A549 (cell line): ENCODE measurements around the gene ASGR1. TPM values are rescaled to one million over a fixed set of nuclear protein-coding genes. Genes with fewer than 3 reads are reported as not detected.
A peak's percentile ranks its signal among the peaks of the same experiment; 100 is the strongest.

ENCODE experiments used
- ATAC-seq, 2 experiments: fragments of 200-7000 bp in 1 of 2; fragments of >200 bp in 1 of 2; cut with Nextera tagmentation in 1 of 2; cut with Tn5 transposase in 1 of 2; 3 replicates each; pipeline versions ENCODE4 v1.8.0 to v1.9.1; 2018 to 2020; ENCODE audit warnings: mild to moderate bottlenecking in 1 of 2, moderate library complexity in 1 of 2
- CTCF ChIA-PET: fragments of 300-600 bp; sonication (Branson Sonifier 250); formaldehyde crosslinking; extraction: SDS; loops from one replicate; lab custom pipeline; 2021; ENCODE audit warnings: antibody characterized with exemption, inconsistent platforms; lab: Yijun Ruan, JAX
- POLR2A ChIA-PET: fragments of 350-600 bp; formaldehyde crosslinking; extraction: SDS; loops from one replicate; lab custom pipeline; 2021; ENCODE audit warnings: antibody characterized with exemption, inconsistent platforms; lab: Yijun Ruan, JAX
- DNase-seq, 2 experiments: peaks; one replicate each; pipeline versions ENCODE4 v3.0.0 to v3.0.0-alpha.2; 2011 to 2016; ENCODE audit warnings: low read depth in 1 of 2, low spot score in 1 of 2
- FAIRE-seq: peaks from 2 replicates; lab custom pipeline; 2011; peaks lifted over from hg19 to GRCh38; lab: Jason Lieb, UNC
- H3K27ac ChIP-seq, 2 experiments: fragments of >200 bp; sonication (Bioruptor Twin); formaldehyde crosslinking; 3 replicates each; pipeline ENCODE4 v1.5.1; 2016 to 2017
- H3K4me1 ChIP-seq: fragments of >200 bp; sonication (Bioruptor Twin); formaldehyde crosslinking; 3 replicates; pipeline ENCODE4 v1.6.1; 2016
- H3K4me2 ChIP-seq: fragments of >200 bp; sonication (Bioruptor Twin); formaldehyde crosslinking; 3 replicates; pipeline ENCODE4 v1.6.1; 2016
- H3K4me3 ChIP-seq: fragments of >200 bp; sonication (Bioruptor Twin); formaldehyde crosslinking; 3 replicates; pipeline ENCODE4 v1.5.1; 2016
- H3K9me3 ChIP-seq: fragments of >200 bp; sonication (Bioruptor Twin); formaldehyde crosslinking; 3 replicates; pipeline ENCODE4 v1.6.1; 2016
- BHLHE40 ChIP-seq: IDR thresholded peaks from 2 replicates; pipeline ENCODE4 v1.6.1; 2012; ENCODE audit warnings: low read depth, low read length, inconsistent platforms
- CEBPB ChIP-seq, 2 experiments: fragments of >200 bp in 1 of 2; sonication (Bioruptor Twin) in 1 of 2; formaldehyde crosslinking in 1 of 2; IDR thresholded peaks; 2 replicates each; pipeline ENCODE4 v1.6.1; 2012 to 2016
- EHF ChIP-seq: fragments of 250-450 bp; sonication (Bioruptor Pico); IDR thresholded peaks from 2 replicates; pipeline ENCODE4 v1.5.0; 2020; ENCODE audit warnings: mild to moderate bottlenecking
- EHMT2 ChIP-seq: fragments of 200-600 bp; sonication (generic); IDR thresholded peaks from 2 replicates; pipeline ENCODE4 v1.6.1; 2016; ENCODE audit warnings: antibody characterized with exemption, low read depth, mild to moderate bottlenecking, moderate library complexity
- FOSL2 ChIP-seq, 2 experiments: fragments of 450-650 bp in 1 of 2; fragments of >200 bp in 1 of 2; sonication (Bioruptor Twin) in 1 of 2; formaldehyde crosslinking; IDR thresholded peaks; 2 replicates each; pipeline versions ENCODE4 v1.5.0 to v1.6.1; 2016 to 2020; ENCODE audit warnings: mild to moderate bottlenecking in 1 of 2, moderate library complexity in 1 of 2
- HDAC2 ChIP-seq: fragments of 200-600 bp; sonication (generic); IDR thresholded peaks from 2 replicates; pipeline ENCODE4 v1.6.1; 2016
- HOXA7 ChIP-seq: fragments of 250-450 bp; sonication (Bioruptor Pico); IDR thresholded peaks from 2 replicates; pipeline ENCODE4 v1.5.0; 2020; ENCODE audit warnings: mild to moderate bottlenecking, moderate library complexity
- HOXB13 ChIP-seq: fragments of 250-450 bp; sonication (Bioruptor Pico); IDR thresholded peaks from 2 replicates; pipeline ENCODE4 v1.5.0; 2020; ENCODE audit warnings: low read depth, mild to moderate bottlenecking, moderate library complexity
- JUNB ChIP-seq: fragments of >200 bp; sonication (Bioruptor Twin); formaldehyde crosslinking; IDR thresholded peaks from 2 replicates; pipeline ENCODE4 v1.6.1; 2016
- KDM1A ChIP-seq: fragments of 200-600 bp; sonication (generic); IDR thresholded peaks from 2 replicates; pipeline ENCODE4 v1.6.1; 2016; ENCODE audit warnings: low read depth, mild to moderate bottlenecking
- POLR2A ChIP-seq: IDR thresholded peaks from 2 replicates; pipeline ENCODE4 v1.6.1; 2012; ENCODE audit warnings: mild to moderate bottlenecking, low read length
- RAD21 ChIP-seq, 2 experiments: fragments of >200 bp in 1 of 2; sonication (Bioruptor Twin) in 1 of 2; formaldehyde crosslinking in 1 of 2; IDR thresholded peaks in 1 of 2; conservative IDR thresholded peaks in 1 of 2; 2 replicates in 1 of 2; 3 replicates in 1 of 2; pipeline ENCODE4 v1.6.1; 2012 to 2018; ENCODE audit warnings: inconsistent platforms in 1 of 2
- RARB ChIP-seq: fragments of 250-450 bp; sonication (Bioruptor Pico); IDR thresholded peaks from 2 replicates; pipeline ENCODE4 v1.8.0; 2021; ENCODE audit warnings: mild to moderate bottlenecking, moderate library complexity
- RFX5 ChIP-seq: fragments of 450-650 bp; IDR thresholded peaks from 2 replicates; pipeline ENCODE4 v1.7.1; 2014; ENCODE audit warnings: antibody characterized with exemption, mild to moderate bottlenecking, moderate library complexity
- RNF2 ChIP-seq: fragments of 200-600 bp; sonication (generic); IDR thresholded peaks from 2 replicates; pipeline ENCODE4 v1.6.1; 2016; ENCODE audit warnings: low read depth, mild to moderate bottlenecking, antibody characterized with exemption, moderate library complexity, borderline replicate concordance
- SMC3 ChIP-seq: fragments of >200 bp; sonication (Bioruptor Twin); formaldehyde crosslinking; IDR thresholded peaks from 3 replicates; pipeline ENCODE4 v1.6.1; 2018; ENCODE audit warnings: inconsistent platforms
- SREBF2 ChIP-seq: fragments of 450-650 bp; IDR thresholded peaks from 2 replicates; pipeline ENCODE4 v1.6.1; 2014; ENCODE audit warnings: mild to moderate bottlenecking, moderate library complexity
- TFCP2L1 ChIP-seq: fragments of 250-450 bp; sonication (Bioruptor Pico); IDR thresholded peaks from 2 replicates; pipeline ENCODE4 v1.5.0; 2021; ENCODE audit warnings: mild to moderate bottlenecking
- TP53 ChIP-seq: fragments of 250-450 bp; sonication (Bioruptor Pico); IDR thresholded peaks from 2 replicates; pipeline ENCODE4 v1.5.0; 2021; ENCODE audit warnings: mild to moderate bottlenecking, moderate library complexity
- ZC3H11A ChIP-seq: fragments of 450-650 bp; IDR thresholded peaks from 2 replicates; pipeline ENCODE4 v1.6.1; 2014; ENCODE audit warnings: antibody characterized with exemption, mild to moderate bottlenecking
- ZNF302 ChIP-seq: fragments of 250-450 bp; sonication (Bioruptor Pico); IDR thresholded peaks from 2 replicates; pipeline ENCODE4 v1.9.0; 2021; ENCODE audit warnings: inconsistent platforms, mild to moderate bottlenecking, moderate library complexity
- WGBS: methylation state at CpG from one replicate; pipeline ENCODE4 v1.1.6; 2017; ENCODE audit errors: missing lambda C conversion rate; 5-methylcytosine and 5-hydroxymethylcytosine counted together
- polyA plus RNA-seq, 4 experiments: library from polyadenylated mRNA; depleted of rRNA in 3 of 4; stranded (reverse); fragments of >200 nt; fragmentation: RNase III in 1 of 4; extraction: RNeasy Plus Mini Kit Qiagen cat#74134 plus additional on column Dnase treatment in 1 of 4; gene quantifications; 2 replicates in 3 of 4; 3 replicates in 1 of 4; pipeline ENCODE4 v1.2.3, GENCODE V29; 2011 to 2017
- TF ChIP-seq, protein P1 (sequence below): fragments of >200 bp; sonication (Bioruptor Twin); formaldehyde crosslinking; IDR thresholded peaks from 3 replicates; pipeline ENCODE4 v1.5.1; 2016
- TF ChIP-seq, protein P2 (sequence below): IDR thresholded peaks from 2 replicates; pipeline ENCODE4 v1.6.1; 2012; ENCODE audit warnings: low read depth, borderline replicate concordance
- TF ChIP-seq, protein P3 (sequence below): fragments of 450-650 bp; IDR thresholded peaks from 2 replicates; pipeline ENCODE4 v1.6.1; 2014; ENCODE audit warnings: antibody characterized with exemption
- TF ChIP-seq, protein P4 (sequence below): fragments of 250-450 bp; sonication (Bioruptor Pico); IDR thresholded peaks from 2 replicates; pipeline ENCODE4 v1.5.0; 2020; ENCODE audit warnings: low read depth, mild to moderate bottlenecking, moderate library complexity
- TF ChIP-seq, protein P5 (sequence below): fragments of 150-350 bp; IDR thresholded peaks from 2 replicates; pipeline ENCODE4 v1.6.1; 2014; ENCODE audit warnings: low read depth, mild to moderate bottlenecking, low read length
- TF ChIP-seq, protein P6 (sequence below): fragments of >200 bp; sonication (Bioruptor Twin); formaldehyde crosslinking; IDR thresholded peaks from 3 replicates; pipeline ENCODE4 v1.6.1; 2016

ASGR1 gene
- polyA plus RNA-seq, 2 of the 4 experiments (the other 2 are of a cell fraction) = 1.6 to 2.6 TPM

DNA sequence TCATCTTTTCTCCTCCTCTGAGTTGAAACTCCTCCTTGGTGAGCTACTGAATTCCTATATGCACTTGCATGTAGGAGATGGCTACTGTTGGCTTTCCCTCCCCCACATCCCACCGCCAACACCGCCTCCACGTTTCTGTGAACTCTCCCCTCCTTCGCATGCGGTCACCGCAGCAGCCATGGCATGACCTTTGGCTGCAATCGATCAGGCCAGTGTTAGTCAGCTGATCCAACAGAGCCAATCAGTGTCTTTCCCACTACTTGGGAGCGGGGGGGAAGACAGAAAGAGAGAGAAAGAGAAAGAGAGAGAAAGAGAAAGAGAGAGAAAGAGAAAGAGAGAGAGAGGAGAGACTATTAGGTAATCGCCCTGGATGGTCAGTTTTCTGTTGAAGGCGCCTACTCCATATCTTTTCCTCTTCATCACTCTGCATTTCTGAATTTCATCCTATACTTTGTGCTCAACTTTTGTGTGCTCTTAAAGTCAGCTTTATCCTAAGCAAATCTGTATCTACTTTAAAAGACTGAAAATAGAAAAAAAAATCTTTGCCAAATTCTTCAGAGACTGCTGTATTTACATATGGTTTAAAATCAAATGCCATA lies 22.7 kb downstream of the ASGR1 start:
- no peaks in the 10 kb centered on the region for H3K9me3 ChIP-seq
- FAIRE-seq = no peak
- H3K4me3 ChIP-seq = no peak overlapping the region
- no peak for DNase-seq
- TF ChIP-seq POLR2A (no peak), HOXB13 (CRISPR knock-in tag) (no peak), RFX5 (no peak), RNF2 (no peak), EHMT2 (no peak), JUNB (no peak), HDAC2 (no peak)
- TF ChIP-seq, protein P1, sequence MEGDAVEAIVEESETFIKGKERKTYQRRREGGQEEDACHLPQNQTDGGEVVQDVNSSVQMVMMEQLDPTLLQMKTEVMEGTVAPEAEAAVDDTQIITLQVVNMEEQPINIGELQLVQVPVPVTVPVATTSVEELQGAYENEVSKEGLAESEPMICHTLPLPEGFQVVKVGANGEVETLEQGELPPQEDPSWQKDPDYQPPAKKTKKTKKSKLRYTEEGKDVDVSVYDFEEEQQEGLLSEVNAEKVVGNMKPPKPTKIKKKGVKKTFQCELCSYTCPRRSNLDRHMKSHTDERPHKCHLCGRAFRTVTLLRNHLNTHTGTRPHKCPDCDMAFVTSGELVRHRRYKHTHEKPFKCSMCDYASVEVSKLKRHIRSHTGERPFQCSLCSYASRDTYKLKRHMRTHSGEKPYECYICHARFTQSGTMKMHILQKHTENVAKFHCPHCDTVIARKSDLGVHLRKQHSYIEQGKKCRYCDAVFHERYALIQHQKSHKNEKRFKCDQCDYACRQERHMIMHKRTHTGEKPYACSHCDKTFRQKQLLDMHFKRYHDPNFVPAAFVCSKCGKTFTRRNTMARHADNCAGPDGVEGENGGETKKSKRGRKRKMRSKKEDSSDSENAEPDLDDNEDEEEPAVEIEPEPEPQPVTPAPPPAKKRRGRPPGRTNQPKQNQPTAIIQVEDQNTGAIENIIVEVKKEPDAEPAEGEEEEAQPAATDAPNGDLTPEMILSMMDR = no peak
- TF ChIP-seq, protein P2, sequence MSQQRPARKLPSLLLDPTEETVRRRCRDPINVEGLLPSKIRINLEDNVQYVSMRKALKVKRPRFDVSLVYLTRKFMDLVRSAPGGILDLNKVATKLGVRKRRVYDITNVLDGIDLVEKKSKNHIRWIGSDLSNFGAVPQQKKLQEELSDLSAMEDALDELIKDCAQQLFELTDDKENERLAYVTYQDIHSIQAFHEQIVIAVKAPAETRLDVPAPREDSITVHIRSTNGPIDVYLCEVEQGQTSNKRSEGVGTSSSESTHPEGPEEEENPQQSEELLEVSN = no peak
- TF ChIP-seq, protein P3, sequence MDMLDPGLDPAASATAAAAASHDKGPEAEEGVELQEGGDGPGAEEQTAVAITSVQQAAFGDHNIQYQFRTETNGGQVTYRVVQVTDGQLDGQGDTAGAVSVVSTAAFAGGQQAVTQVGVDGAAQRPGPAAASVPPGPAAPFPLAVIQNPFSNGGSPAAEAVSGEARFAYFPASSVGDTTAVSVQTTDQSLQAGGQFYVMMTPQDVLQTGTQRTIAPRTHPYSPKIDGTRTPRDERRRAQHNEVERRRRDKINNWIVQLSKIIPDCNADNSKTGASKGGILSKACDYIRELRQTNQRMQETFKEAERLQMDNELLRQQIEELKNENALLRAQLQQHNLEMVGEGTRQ = no peak
- H3K4me2 ChIP-seq = no peak overlapping the region
- POLR2A ChIA-PET = no interaction called here
- CTCF ChIA-PET = interaction anchor here (0.8 to 45.7 kb wide), 7 partner anchors 8 to 190 kb away, joined by 3 to 1477 read pairs (median 4); partner anchors contain the start of genes ASGR1, ASGR2, SLC16A11 and SLC16A13
- H3K27ac ChIP-seq = no peak overlapping the region
- ATAC-seq = no peak
- no peaks in the 10 kb centered on the region for H3K4me1 ChIP-seq
- WGBS = 69% methylated on average over 10 of the region's 10 CpGs

DNA sequence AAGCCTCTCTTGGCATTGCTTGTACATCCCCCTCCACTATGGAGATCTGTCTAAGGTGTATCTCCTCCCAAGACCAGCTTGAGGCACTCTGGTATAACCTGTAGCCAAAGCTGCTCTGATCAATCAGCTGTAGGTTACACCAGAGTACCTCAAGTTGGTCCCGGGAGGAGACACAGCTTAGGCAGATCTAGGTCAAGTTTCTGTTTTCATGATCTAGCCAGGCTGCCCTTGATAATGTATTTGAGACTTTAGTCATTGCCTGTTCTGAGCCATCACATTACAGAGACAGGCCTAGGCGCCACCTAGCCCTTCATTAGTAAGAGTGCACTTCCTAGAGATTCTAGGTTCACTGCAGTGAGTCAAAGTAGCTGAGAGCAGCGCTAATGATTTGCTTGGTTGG lies 31.4 kb downstream of the ASGR1 start:
- no peaks in the 10 kb centered on the region for H3K4me1 ChIP-seq
- FAIRE-seq = no peak
- no peak for DNase-seq
- H3K27ac ChIP-seq = no peak overlapping the region
- no peak overlapping the region for H3K4me2 ChIP-seq
- POLR2A ChIA-PET = no interaction called here
- CTCF ChIA-PET = interaction anchor here (0.5 to 45.7 kb wide), 5 partner anchors 10 to 96 kb away, joined by 3 to 1477 read pairs (median 19); partner anchors contain the start of genes SLC16A11 and SLC16A13
- ATAC-seq = peak; percentile 71 to 83
- 86% methylated on average over 3 of the region's 3 CpGs for WGBS
- no peak overlapping the region for H3K4me3 ChIP-seq
- H3K9me3 ChIP-seq = no peaks in the 10 kb centered on the region
- TF ChIP-seq, protein P4, sequence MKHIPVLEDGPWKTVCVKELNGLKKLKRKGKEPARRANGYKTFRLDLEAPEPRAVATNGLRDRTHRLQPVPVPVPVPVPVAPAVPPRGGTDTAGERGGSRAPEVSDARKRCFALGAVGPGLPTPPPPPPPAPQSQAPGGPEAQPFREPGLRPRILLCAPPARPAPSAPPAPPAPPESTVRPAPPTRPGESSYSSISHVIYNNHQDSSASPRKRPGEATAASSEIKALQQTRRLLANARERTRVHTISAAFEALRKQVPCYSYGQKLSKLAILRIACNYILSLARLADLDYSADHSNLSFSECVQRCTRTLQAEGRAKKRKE (CRISPR knock-in tag) = no peak
- TF ChIP-seq TFCP2L1 (CRISPR knock-in tag) (no peak), EHF (CRISPR knock-in tag) (no peak), BHLHE40 (no peak), CEBPB (IDR thresholded peaks at IDR 0.05) (no peak), SREBF2 (no peak), RARB (no peak), ZC3H11A (no peak), HOXB13 (CRISPR knock-in tag) (no peak), RAD21 (conservative IDR thresholded peaks at IDR 0.05 in 1 of 2, IDR thresholded peaks at IDR 0.05 in 1 of 2) (no peak), HOXA7 (CRISPR knock-in tag) (no peak), KDM1A (no peak), SMC3 (no peak), POLR2A (no peak), ZNF302 (no peak), TP53 (CRISPR knock-in tag) (no peak), FOSL2 (IDR thresholded peaks at IDR 0.05) (no peak), FOSL2 (CRISPR knock-in tag; IDR thresholded peaks at IDR 0.05) (no peak)
- TF ChIP-seq, protein P5, sequence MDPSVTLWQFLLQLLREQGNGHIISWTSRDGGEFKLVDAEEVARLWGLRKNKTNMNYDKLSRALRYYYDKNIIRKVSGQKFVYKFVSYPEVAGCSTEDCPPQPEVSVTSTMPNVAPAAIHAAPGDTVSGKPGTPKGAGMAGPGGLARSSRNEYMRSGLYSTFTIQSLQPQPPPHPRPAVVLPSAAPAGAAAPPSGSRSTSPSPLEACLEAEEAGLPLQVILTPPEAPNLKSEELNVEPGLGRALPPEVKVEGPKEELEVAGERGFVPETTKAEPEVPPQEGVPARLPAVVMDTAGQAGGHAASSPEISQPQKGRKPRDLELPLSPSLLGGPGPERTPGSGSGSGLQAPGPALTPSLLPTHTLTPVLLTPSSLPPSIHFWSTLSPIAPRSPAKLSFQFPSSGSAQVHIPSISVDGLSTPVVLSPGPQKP = no peak
- TF ChIP-seq, protein P6, sequence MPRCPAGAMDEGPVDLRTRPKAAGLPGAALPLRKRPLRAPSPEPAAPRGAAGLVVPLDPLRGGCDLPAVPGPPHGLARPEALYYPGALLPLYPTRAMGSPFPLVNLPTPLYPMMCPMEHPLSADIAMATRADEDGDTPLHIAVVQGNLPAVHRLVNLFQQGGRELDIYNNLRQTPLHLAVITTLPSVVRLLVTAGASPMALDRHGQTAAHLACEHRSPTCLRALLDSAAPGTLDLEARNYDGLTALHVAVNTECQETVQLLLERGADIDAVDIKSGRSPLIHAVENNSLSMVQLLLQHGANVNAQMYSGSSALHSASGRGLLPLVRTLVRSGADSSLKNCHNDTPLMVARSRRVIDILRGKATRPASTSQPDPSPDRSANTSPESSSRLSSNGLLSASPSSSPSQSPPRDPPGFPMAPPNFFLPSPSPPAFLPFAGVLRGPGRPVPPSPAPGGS = no peak
